ENCODE results near the gene CD46. TPM values are rescaled to one million over a fixed set of nuclear protein-coding genes. Genes with fewer than 3 reads are reported as not detected.
A peak's percentile ranks its signal among the peaks of the same experiment; 100 is the strongest.

CD46 gene
- total RNA-seq, 1 donor from 2014 or later: 214 TPM

GRCh38 chr1:207822124-207822601 is 70.3 kb downstream of the CD46 start:
- peaks cover 25% of the 10 kb centered on the region for H3K4me1 Mint-ChIP-seq (ENCODE audit: low read depth)
- H3K4me3 Mint-ChIP-seq (ENCODE audit: low read depth): no peak overlapping the region
- no peak overlapping the region for H3K27ac Mint-ChIP-seq
- no peaks in the 10 kb centered on the region for H3K9me3 Mint-ChIP-seq (ENCODE audit: low read depth)
- no peak for DNase-seq (ENCODE audit: low spot score, unreplicated experiment)
- no peaks in the 10 kb centered on the region for H3K27me3 Mint-ChIP-seq
- TF ChIP-seq CTCF (IDR thresholded peaks at IDR 0.05; ENCODE audit: unreplicated experiment): no peak
- H3K36me3 Mint-ChIP-seq (ENCODE audit: insufficient read depth): peaks cover 7% of the 10 kb centered on the region

- DNase-seq (ENCODE audit: low spot score, unreplicated experiment): no peak
- Mint-ChIP-seq H3K4me1 (ENCODE audit: low read depth) (peaks cover 26% of the 10 kb centered on the region), H3K4me3 (ENCODE audit: low read depth) (no peak overlapping the region), H3K27ac (peak overlapping the region; percentile 3), H3K9me3 (ENCODE audit: low read depth) (no peaks in the 10 kb centered on the region), H3K27me3 (no peaks in the 10 kb centered on the region), H3K36me3 (ENCODE audit: insufficient read depth) (peaks cover 6% of the 10 kb centered on the region)
- no peak for TF ChIP-seq CTCF (IDR thresholded peaks at IDR 0.05; ENCODE audit: unreplicated experiment)
Measured at GRCh38 chr1:207822602-207823451, 71.0 kb downstream of the CD46 start.

- Mint-ChIP-seq H3K9me3 (ENCODE audit: low read depth) (no peaks in the 10 kb centered on the region), H3K27me3 (no peaks in the 10 kb centered on the region), H3K4me3 (ENCODE audit: low read depth) (peak overlapping the region; percentile 46), H3K4me1 (ENCODE audit: low read depth) (peaks cover 29% of the 10 kb centered on the region), H3K27ac (peak overlapping the region; percentile 96), H3K36me3 (ENCODE audit: insufficient read depth) (peaks cover 4% of the 10 kb centered on the region)
- TF ChIP-seq CTCF (IDR thresholded peaks at IDR 0.05; ENCODE audit: unreplicated experiment): no peak
- DNase-seq (ENCODE audit: low spot score, unreplicated experiment): no peak
Measured at GRCh38 chr1:207823531-207823879, 71.7 kb downstream of the CD46 start.

- peak; percentile 23 for DNase-seq (ENCODE audit: low spot score, unreplicated experiment)
- Mint-ChIP-seq H3K4me3 (ENCODE audit: low read depth) (peak overlapping the region; percentile 46), H3K27me3 (no peaks in the 10 kb centered on the region), H3K27ac (peak overlapping the region; percentile 96), H3K9me3 (ENCODE audit: low read depth) (no peaks in the 10 kb centered on the region), H3K4me1 (ENCODE audit: low read depth) (peaks cover 29% of the 10 kb centered on the region), H3K36me3 (ENCODE audit: insufficient read depth) (peaks cover 3% of the 10 kb centered on the region)
- TF ChIP-seq CTCF (IDR thresholded peaks at IDR 0.05; ENCODE audit: unreplicated experiment): peak; percentile 53
Measured at GRCh38 chr1:207823880-207824566, 72.2 kb downstream of the CD46 start.

- no peaks in the 10 kb centered on the region for H3K27me3 Mint-ChIP-seq
- no peaks in the 10 kb centered on the region for H3K9me3 Mint-ChIP-seq (ENCODE audit: low read depth)
- H3K4me3 Mint-ChIP-seq (ENCODE audit: low read depth): no peak overlapping the region
- H3K4me1 Mint-ChIP-seq (ENCODE audit: low read depth): peaks cover 29% of the 10 kb centered on the region
- no peak overlapping the region for H3K27ac Mint-ChIP-seq
- no peak for TF ChIP-seq CTCF (IDR thresholded peaks at IDR 0.05; ENCODE audit: unreplicated experiment)
- DNase-seq (ENCODE audit: low spot score, unreplicated experiment): no peak
- peaks cover 2% of the 10 kb centered on the region for H3K36me3 Mint-ChIP-seq (ENCODE audit: insufficient read depth)
Measured at GRCh38 chr1:207824691-207825408, 73.0 kb downstream of the CD46 start.
